ENCODE data around the gene LSM14A.
A peak's percentile ranks its signal among the peaks of the same experiment; 100 is the strongest.

LSM14A gene

DNA sequence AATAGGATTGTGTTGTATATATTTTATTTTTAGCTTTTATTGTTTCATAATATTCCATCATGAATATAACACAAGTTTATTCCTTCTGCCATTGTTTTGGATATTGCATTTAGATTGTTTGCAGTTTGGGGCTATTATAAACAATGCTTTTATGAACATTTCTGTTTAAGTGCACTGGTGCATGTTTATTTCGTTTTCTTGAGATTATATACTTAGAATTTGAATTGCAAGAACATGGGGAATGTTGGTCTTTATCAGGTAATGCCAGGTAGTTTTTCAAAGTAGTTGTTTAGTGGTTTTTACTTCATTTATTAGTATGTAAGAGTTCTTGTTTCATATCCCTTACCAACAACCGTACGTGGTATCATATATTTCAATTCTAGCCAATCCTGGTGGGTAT is 4.3 kb downstream of the LSM14A start (continued):
- TF ChIP-seq ZNF670 (tag by site-specific recombination; IDR thresholded peaks at IDR 0.05; ENCODE audit: low read depth) (no peak), ZBTB20 (tag by site-specific recombination; IDR thresholded peaks at IDR 0.05) (no peak), ZNF664 (tag by site-specific recombination; IDR thresholded peaks at IDR 0.05) (peak; percentile 94), ZNF571 (tag by site-specific recombination; IDR thresholded peaks at IDR 0.05) (no peak), SETDB1 (IDR thresholded peaks at IDR 0.05; ENCODE audit: insufficient read length, low read length) (no peak), SALL2 (tag by site-specific recombination; IDR thresholded peaks at IDR 0.05; ENCODE audit: borderline replicate concordance) (no peak)

DNA sequence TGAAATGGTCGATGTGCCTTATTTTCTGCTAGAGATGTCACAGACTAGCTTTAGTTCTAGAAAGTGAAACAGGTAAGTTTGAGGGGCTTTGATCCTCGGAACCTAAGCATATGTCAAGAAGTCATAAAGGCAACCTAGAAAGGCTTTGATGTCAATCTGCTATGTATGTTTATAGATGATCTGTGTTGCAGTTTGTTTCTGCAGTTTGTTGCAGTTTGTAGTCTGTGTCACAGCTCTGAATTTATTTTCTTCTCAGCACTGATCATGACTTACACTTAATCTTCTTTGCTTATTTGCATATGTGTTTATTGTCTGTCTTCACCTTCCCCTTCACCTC is 5.9 kb downstream of the LSM14A start:
- peaks cover 83% of the 10 kb centered on the region for H3K4me1 ChIP-seq (ENCODE audit: control insufficient read depth, insufficient read depth, low read length)
- no peak overlapping the region for H3K4me3 ChIP-seq (ENCODE audit: low read depth, low read length)
- TF ChIP-seq ZNF324 (tag by site-specific recombination; IDR thresholded peaks at IDR 0.05): no peak
- no peak for TF ChIP-seq ZFP69B (tag by site-specific recombination; IDR thresholded peaks at IDR 0.05)
- TF ChIP-seq, protein P1, sequence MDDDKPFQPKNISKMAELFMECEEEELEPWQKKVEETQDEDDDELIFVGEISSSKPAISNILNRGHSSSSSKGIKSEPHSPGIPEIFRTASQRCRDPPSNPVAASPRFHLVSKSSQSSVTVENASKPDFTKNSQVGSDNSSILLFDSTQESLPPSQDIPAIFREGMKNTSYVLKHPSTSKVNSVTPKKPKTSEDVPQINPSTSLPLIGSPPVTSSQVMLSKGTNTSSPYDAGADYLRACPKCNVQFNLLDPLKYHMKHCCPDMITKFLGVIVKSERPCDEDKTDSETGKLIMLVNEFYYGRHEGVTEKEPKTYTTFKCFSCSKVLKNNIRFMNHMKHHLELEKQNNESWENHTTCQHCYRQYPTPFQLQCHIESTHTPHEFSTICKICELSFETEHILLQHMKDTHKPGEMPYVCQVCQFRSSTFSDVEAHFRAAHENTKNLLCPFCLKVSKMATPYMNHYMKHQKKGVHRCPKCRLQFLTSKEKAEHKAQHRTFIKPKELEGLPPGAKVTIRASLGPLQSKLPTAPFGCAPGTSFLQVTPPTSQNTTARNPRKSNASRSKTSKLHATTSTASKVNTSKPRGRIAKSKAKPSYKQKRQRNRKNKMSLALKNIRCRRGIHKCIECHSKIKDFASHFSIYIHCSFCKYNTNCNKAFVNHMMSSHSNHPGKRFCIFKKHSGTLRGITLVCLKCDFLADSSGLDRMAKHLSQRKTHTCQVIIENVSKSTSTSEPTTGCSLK (tag by site-specific recombination; IDR thresholded peaks at IDR 0.05): no peak
- TF ChIP-seq, protein P2, sequence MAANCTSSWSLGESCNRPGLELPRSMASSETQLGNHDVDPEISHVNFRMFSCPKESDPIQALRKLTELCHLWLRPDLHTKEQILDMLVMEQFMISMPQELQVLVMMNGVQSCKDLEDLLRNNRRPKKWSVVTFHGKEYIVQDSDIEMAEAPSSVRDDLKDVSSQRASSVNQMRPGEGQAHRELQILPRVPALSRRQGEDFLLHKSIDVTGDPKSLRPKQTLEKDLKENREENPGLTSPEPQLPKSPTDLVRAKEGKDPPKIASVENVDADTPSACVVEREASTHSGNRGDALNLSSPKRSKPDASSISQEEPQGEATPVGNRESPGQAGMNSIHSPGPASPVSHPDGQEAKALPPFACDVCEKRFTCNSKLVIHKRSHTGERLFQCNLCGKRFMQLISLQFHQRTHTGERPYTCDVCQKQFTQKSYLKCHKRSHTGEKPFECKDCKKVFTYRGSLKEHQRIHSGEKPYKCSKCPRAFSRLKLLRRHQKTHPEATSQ (tag by site-specific recombination; IDR thresholded peaks at IDR 0.05): no peak
- no peak for TF ChIP-seq ZBTB17 (tag by site-specific recombination; IDR thresholded peaks at IDR 0.05)
- TF ChIP-seq ZNF558 (tag by site-specific recombination; IDR thresholded peaks at IDR 0.05): no peak
- no peak for TF ChIP-seq ZFP41 (tag by site-specific recombination; IDR thresholded peaks at IDR 0.05; ENCODE audit: borderline replicate concordance)
- TF ChIP-seq ZNF791 (tag by site-specific recombination; IDR thresholded peaks at IDR 0.05): no peak
- TF ChIP-seq, protein P3, sequence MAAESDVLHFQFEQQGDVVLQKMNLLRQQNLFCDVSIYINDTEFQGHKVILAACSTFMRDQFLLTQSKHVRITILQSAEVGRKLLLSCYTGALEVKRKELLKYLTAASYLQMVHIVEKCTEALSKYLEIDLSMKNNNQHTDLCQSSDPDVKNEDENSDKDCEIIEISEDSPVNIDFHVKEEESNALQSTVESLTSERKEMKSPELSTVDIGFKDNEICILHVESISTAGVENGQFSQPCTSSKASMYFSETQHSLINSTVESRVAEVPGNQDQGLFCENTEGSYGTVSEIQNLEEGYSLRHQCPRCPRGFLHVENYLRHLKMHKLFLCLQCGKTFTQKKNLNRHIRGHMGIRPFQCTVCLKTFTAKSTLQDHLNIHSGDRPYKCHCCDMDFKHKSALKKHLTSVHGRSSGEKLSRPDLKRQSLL (tag by site-specific recombination; IDR thresholded peaks at IDR 0.05): no peak
- TF ChIP-seq, protein P4, sequence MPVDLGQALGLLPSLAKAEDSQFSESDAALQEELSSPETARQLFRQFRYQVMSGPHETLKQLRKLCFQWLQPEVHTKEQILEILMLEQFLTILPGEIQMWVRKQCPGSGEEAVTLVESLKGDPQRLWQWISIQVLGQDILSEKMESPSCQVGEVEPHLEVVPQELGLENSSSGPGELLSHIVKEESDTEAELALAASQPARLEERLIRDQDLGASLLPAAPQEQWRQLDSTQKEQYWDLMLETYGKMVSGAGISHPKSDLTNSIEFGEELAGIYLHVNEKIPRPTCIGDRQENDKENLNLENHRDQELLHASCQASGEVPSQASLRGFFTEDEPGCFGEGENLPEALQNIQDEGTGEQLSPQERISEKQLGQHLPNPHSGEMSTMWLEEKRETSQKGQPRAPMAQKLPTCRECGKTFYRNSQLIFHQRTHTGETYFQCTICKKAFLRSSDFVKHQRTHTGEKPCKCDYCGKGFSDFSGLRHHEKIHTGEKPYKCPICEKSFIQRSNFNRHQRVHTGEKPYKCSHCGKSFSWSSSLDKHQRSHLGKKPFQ (tag by site-specific recombination; IDR thresholded peaks at IDR 0.05): peak; percentile 35; the same call in 1 of the 2 replicates
- no peak for TF ChIP-seq ZNF239 (tag by site-specific recombination; IDR thresholded peaks at IDR 0.05)
- TF ChIP-seq, protein P5, sequence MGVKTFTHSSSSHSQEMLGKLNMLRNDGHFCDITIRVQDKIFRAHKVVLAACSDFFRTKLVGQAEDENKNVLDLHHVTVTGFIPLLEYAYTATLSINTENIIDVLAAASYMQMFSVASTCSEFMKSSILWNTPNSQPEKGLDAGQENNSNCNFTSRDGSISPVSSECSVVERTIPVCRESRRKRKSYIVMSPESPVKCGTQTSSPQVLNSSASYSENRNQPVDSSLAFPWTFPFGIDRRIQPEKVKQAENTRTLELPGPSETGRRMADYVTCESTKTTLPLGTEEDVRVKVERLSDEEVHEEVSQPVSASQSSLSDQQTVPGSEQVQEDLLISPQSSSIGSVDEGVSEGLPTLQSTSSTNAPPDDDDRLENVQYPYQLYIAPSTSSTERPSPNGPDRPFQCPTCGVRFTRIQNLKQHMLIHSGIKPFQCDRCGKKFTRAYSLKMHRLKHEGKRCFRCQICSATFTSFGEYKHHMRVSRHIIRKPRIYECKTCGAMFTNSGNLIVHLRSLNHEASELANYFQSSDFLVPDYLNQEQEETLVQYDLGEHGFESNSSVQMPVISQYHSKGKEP (tag by site-specific recombination; IDR thresholded peaks at IDR 0.05): peak; percentile 69; the same call in 1 of the 2 replicates
- no peak for TF ChIP-seq KLF1 (tag by site-specific recombination; IDR thresholded peaks at IDR 0.05)
- TF ChIP-seq ZNF701 (tag by site-specific recombination; IDR thresholded peaks at IDR 0.05): no peak
- no peak for TF ChIP-seq BCL11B (tag by site-specific recombination; IDR thresholded peaks at IDR 0.05; ENCODE audit: low read depth)
- no peak for TF ChIP-seq ZNF521 (tag by site-specific recombination; IDR thresholded peaks at IDR 0.05)
- CTCF ChIA-PET: interaction anchor here (0.7 to 3.0 kb wide), 13 partner anchors 10 to 400 kb away, joined by 3 to 10 read pairs (median 5); no protein-coding TSS in a partner anchor
- POLR2A ChIA-PET: interaction anchor here (0.6 to 2.4 kb wide), 8 partner anchors 9 to 621 kb away, joined by 3 to 11 read pairs (median 4); no protein-coding TSS in a partner anchor
- peaks cover 14 to 60% of the 10 kb centered on the region in 2 experiments for H3K36me3 ChIP-seq (ENCODE audit: control insufficient read depth in 2 of 2, insufficient read depth in 1 of 2, low read length in 2 of 2)
- H3K9me3 ChIP-seq (ENCODE audit: control insufficient read depth, insufficient read depth, low read depth, low read length): no peaks in the 10 kb centered on the region
- peak overlapping the region; percentile 46; the same call in 1 of the 2 replicates for H3K27ac ChIP-seq (ENCODE audit: extremely low read depth, low read depth, low read length)
